SU-DHL-6 (cell line): ENCODE results near the gene WDR82.

Source experiments
- H2AFZ ChIP-seq: fragments of 200-600 bp; sonication (generic); 2 replicates; pipeline ENCODE4 v1.6.1; 2014; ENCODE audit warnings: low read depth, mild to moderate bottlenecking, moderate library complexity, mixed read lengths, antibody characterized with exemption, low read length; ENCODE audit not compliant: severe bottlenecking
- H3F3A ChIP-seq: fragments of 200-600 bp; shearing (Covaris generic); 2 replicates; pipeline ENCODE4 v1.6.0; 2016; ENCODE audit warnings: antibody characterized with exemption, mild to moderate bottlenecking; ENCODE audit not compliant: insufficient read depth
- H3K27ac ChIP-seq: fragments of 200-600 bp; sonication (generic); 2 replicates; pipeline ENCODE4 v1.5.1; 2016; ENCODE audit warnings: low read depth, mild to moderate bottlenecking, low read length, moderate library complexity, mixed read lengths
- H3K27me3 ChIP-seq: fragments of 200-600 bp; sonication (generic), shearing (Covaris generic); 2 replicates; pipeline ENCODE4 v1.6.0; 2014; ENCODE audit warnings: mild to moderate bottlenecking, low read length
- H3K36me3 ChIP-seq: fragments of 200-600 bp; sonication (generic); 2 replicates; pipeline ENCODE4 v1.6.1; 2014; ENCODE audit warnings: mild to moderate bottlenecking, low read length, mixed read lengths
- H3K4me2 ChIP-seq: fragments of 300-600, 200-600 bp; shearing (Covaris generic), sonication (generic); 2 replicates; pipeline ENCODE4 v1.6.0; 2014; ENCODE audit warnings: low read length, low read depth, mild to moderate bottlenecking; ENCODE audit not compliant: poor library complexity, severe bottlenecking
- H3K4me3 ChIP-seq: fragments of 200-600 bp; sonication (generic); 2 replicates; pipeline ENCODE4 v1.5.1; 2014; ENCODE audit warnings: antibody characterized with exemption, low read length, mild to moderate bottlenecking, mixed read lengths; ENCODE audit not compliant: insufficient read depth, poor library complexity, severe bottlenecking
- H3K79me2 ChIP-seq: fragments of 200-600 bp; sonication (generic); 2 replicates; pipeline ENCODE4 v1.6.1; 2014; ENCODE audit warnings: mild to moderate bottlenecking, low read length, moderate library complexity; ENCODE audit not compliant: insufficient read depth
- H3K9ac ChIP-seq: fragments of 200-600 bp; sonication (generic); 2 replicates; pipeline ENCODE4 v1.7.0; 2014; ENCODE audit warnings: mild to moderate bottlenecking, low read length
- H3K9me2 ChIP-seq: fragments of 200-600 bp; sonication (generic); replicated peaks from 2 replicates; pipeline ENCODE4 v1.6.1; 2014; ENCODE audit warnings: low read length; ENCODE audit not compliant: insufficient read depth
- H3K9me3 ChIP-seq: fragments of 200-600 bp; sonication (generic); 2 replicates; pipeline ENCODE4 v1.6.1; 2014; ENCODE audit warnings: low read length, mixed read lengths; ENCODE audit not compliant: insufficient read depth
- H4K20me1 ChIP-seq: fragments of 200-600 bp; sonication (generic); 2 replicates; pipeline ENCODE4 v1.6.1; 2014; ENCODE audit warnings: low read depth, mild to moderate bottlenecking, antibody characterized with exemption, low read length, moderate library complexity, mixed read lengths
- CTCF ChIP-seq: fragments of 200-600 bp; sonication (generic); IDR thresholded peaks from one replicate; pipeline ENCODE4 v1.5.1; 2017; ENCODE audit warnings: antibody characterized with exemption, mild to moderate bottlenecking, low read length, moderate library complexity; ENCODE audit not compliant: insufficient read depth, poor library complexity, severe bottlenecking
- EZH2phosphoT487 ChIP-seq: fragments of 200-600 bp; sonication (generic), shearing (Covaris generic); conservative IDR thresholded peaks from 2 replicates; pipeline ENCODE4 v1.6.1; 2018; ENCODE audit warnings: mild to moderate bottlenecking, antibody characterized with exemption, low read length, moderate library complexity, mixed read lengths

Gene WDR82

GRCh38 chr3:52213901-52214300 lies 64.5 kb downstream of the WDR82 start:
- no peaks in the 10 kb centered on the region for H3K9me2 ChIP-seq
- H3K79me2 ChIP-seq = no peaks in the 10 kb centered on the region
- peaks cover 5% of the 10 kb centered on the region; the same call in 1 of the 2 replicates for H3K36me3 ChIP-seq

GRCh38 chr3:52213005-52213404 lies 65.4 kb downstream of the WDR82 start:
- no peaks in the 10 kb centered on the region for H3F3A ChIP-seq
- no peak overlapping the region for H3K9ac ChIP-seq
- no peak overlapping the region for H2AFZ ChIP-seq
- no peaks in the 10 kb centered on the region for H3K9me3 ChIP-seq
- no peak overlapping the region for H3K27ac ChIP-seq
- H4K20me1 ChIP-seq = no peaks in the 10 kb centered on the region
- no peak for TF ChIP-seq CTCF
- no peak for TF ChIP-seq EZH2phosphoT487
- no peaks in the 10 kb centered on the region for H3K27me3 ChIP-seq
- no peak overlapping the region for H3K4me2 ChIP-seq
- H3K79me2 ChIP-seq = no peaks in the 10 kb centered on the region
- H3K36me3 ChIP-seq = peaks cover 13% of the 10 kb centered on the region; the same call in 1 of the 2 replicates
- H3K9me2 ChIP-seq = no peaks in the 10 kb centered on the region
- no peak overlapping the region for H3K4me3 ChIP-seq

More at GRCh38 chr3:52213901-52214300, 64.5 kb downstream of the WDR82 start:
- H4K20me1 ChIP-seq = no peaks in the 10 kb centered on the region
- no peaks in the 10 kb centered on the region for H3F3A ChIP-seq
- no peaks in the 10 kb centered on the region for H3K27me3 ChIP-seq
- H3K9me3 ChIP-seq = no peaks in the 10 kb centered on the region
- no peak overlapping the region for H3K4me3 ChIP-seq
- no peak for TF ChIP-seq EZH2phosphoT487
- TF ChIP-seq CTCF = no peak
- no peak overlapping the region for H2AFZ ChIP-seq
- H3K4me2 ChIP-seq = no peak overlapping the region
- H3K27ac ChIP-seq = no peak overlapping the region
- no peak overlapping the region for H3K9ac ChIP-seq

- Histone ChIP-seq H3F3A (no peaks in the 10 kb centered on the region), H4K20me1 (no peaks in the 10 kb centered on the region), H3K9me3 (no peaks in the 10 kb centered on the region), H3K9me2 (no peaks in the 10 kb centered on the region), H3K4me2 (no peak overlapping the region), H3K36me3 (peaks cover 22% of the 10 kb centered on the region; the same call in 1 of the 2 replicates), H2AFZ (no peak overlapping the region), H3K9ac (no peak overlapping the region), H3K27ac (no peak overlapping the region), H3K27me3 (no peaks in the 10 kb centered on the region), H3K79me2 (no peaks in the 10 kb centered on the region), H3K4me3 (no peak overlapping the region)
- no peak for TF ChIP-seq CTCF
- TF ChIP-seq EZH2phosphoT487 = no peak
These were observed 67.1 kb downstream of the WDR82 start for GRCh38 chr3:52211268-52211891.
